H9 (cell line): ENCODE measurements around the gene MAP2K1. TPM values are rescaled to one million over a fixed set of nuclear protein-coding genes. Genes with fewer than 3 reads are reported as not detected.

Source experiments
- DNase-seq: peaks from one replicate; pipeline ENCODE4 v3.0.0-alpha.2; 2017
- H2AFZ ChIP-seq: one replicate; pipeline ENCODE4 v1.6.1; 2013; ENCODE audit warnings: mild to moderate bottlenecking, low read length, control low read depth, moderate library complexity
- H2AK5ac ChIP-seq: 2 replicates; pipeline ENCODE4 v1.6.1; 2013; ENCODE audit warnings: low read length, control low read depth, mixed read lengths; ENCODE audit not compliant: insufficient read length
- H2BK120ac ChIP-seq: one replicate; pipeline ENCODE4 v1.6.1; 2013; ENCODE audit warnings: low read depth, mild to moderate bottlenecking, low read length, control low read depth, inconsistent platforms; ENCODE audit not compliant: poor library complexity, severe bottlenecking
- H2BK12ac ChIP-seq: 2 replicates; pipeline ENCODE4 v1.6.1; 2013; ENCODE audit warnings: low read length, control low read depth, mixed read lengths, low read depth; ENCODE audit not compliant: insufficient read length
- H2BK15ac ChIP-seq: 2 replicates; pipeline ENCODE4 v1.6.1; 2013; ENCODE audit warnings: low read depth, low read length, control low read depth
- H2BK20ac ChIP-seq: one replicate; pipeline ENCODE4 v1.6.1; 2013; ENCODE audit warnings: low read depth, mild to moderate bottlenecking, low read length, control low read depth, inconsistent platforms; ENCODE audit not compliant: poor library complexity, severe bottlenecking
- H2BK5ac ChIP-seq: 2 replicates; pipeline ENCODE4 v1.6.1; 2013; ENCODE audit warnings: low read length, control low read depth, mixed read lengths; ENCODE audit not compliant: insufficient read length
- H3K14ac ChIP-seq: 2 replicates; pipeline ENCODE4 v1.6.1; 2013; ENCODE audit warnings: low read length, control low read depth; ENCODE audit not compliant: insufficient read depth
- H3K18ac ChIP-seq: 2 replicates; pipeline ENCODE4 v1.6.1; 2013; ENCODE audit warnings: low read depth, mild to moderate bottlenecking, mixed read lengths, low read length, control low read depth; ENCODE audit not compliant: insufficient read length
- H3K23ac ChIP-seq: 2 replicates; pipeline ENCODE4 v1.6.1; 2013; ENCODE audit warnings: low read length, control low read depth, mixed read lengths, low read depth; ENCODE audit not compliant: insufficient read length
- H3K23me2 ChIP-seq: 2 replicates; pipeline ENCODE4 v1.6.1; 2013; ENCODE audit warnings: low read depth, mild to moderate bottlenecking, mixed read lengths, low read length, control low read depth; ENCODE audit not compliant: insufficient read length, poor library complexity, severe bottlenecking
- H3K27ac ChIP-seq: 2 replicates; pipeline ENCODE4 v1.5.1; 2013; ENCODE audit warnings: low read length, control low read depth, mixed read lengths, low read depth; ENCODE audit not compliant: insufficient read length
- H3K27me3 ChIP-seq: 2 replicates; pipeline ENCODE4 v1.6.1; 2013; ENCODE audit warnings: low read length, control low read depth, inconsistent platforms; ENCODE audit not compliant: insufficient read depth
- H3K4ac ChIP-seq: 2 replicates; pipeline ENCODE4 v1.6.1; 2013; ENCODE audit warnings: low read depth, mild to moderate bottlenecking, control low read depth, inconsistent platforms, low read length, moderate library complexity
- H3K4me1 ChIP-seq: 2 replicates; pipeline ENCODE4 v1.6.1; 2013; ENCODE audit warnings: low read length, control low read depth, inconsistent platforms; ENCODE audit not compliant: insufficient read depth
- H3K4me2 ChIP-seq: 2 replicates; pipeline ENCODE4 v1.6.1; 2013; ENCODE audit warnings: low read length, control low read depth, mixed read lengths; ENCODE audit not compliant: insufficient read length, insufficient read depth
- H3K56ac ChIP-seq: 2 replicates; pipeline ENCODE4 v1.6.1; 2013; ENCODE audit warnings: low read depth, mild to moderate bottlenecking, mixed read lengths, low read length, control low read depth; ENCODE audit not compliant: insufficient read length
- H3K79me1 ChIP-seq: 2 replicates; pipeline ENCODE4 v1.6.1; 2013; ENCODE audit warnings: low read depth, mild to moderate bottlenecking, moderate library complexity, low read length, control low read depth, inconsistent platforms; ENCODE audit not compliant: insufficient read depth, poor library complexity, severe bottlenecking
- H3K79me2 ChIP-seq: 2 replicates; pipeline ENCODE4 v1.6.1; 2013; ENCODE audit warnings: low read length, control low read depth, inconsistent platforms; ENCODE audit not compliant: insufficient read depth
- H3K9ac ChIP-seq: 2 replicates; pipeline ENCODE4 v1.6.1; 2013; ENCODE audit warnings: low read length, control low read depth, mixed read lengths; ENCODE audit not compliant: insufficient read length; ENCODE audit errors: extremely low read depth
- H3K9me3 ChIP-seq: one replicate; pipeline ENCODE4 v1.6.1; 2013; ENCODE audit warnings: low read depth, low read length, inconsistent platforms; ENCODE audit not compliant: control insufficient read depth
- H3T11ph ChIP-seq: one replicate; pipeline ENCODE4 v1.6.1; 2013; ENCODE audit warnings: mild to moderate bottlenecking, low read length, control low read depth, inconsistent platforms
- H4K20me1 ChIP-seq: one replicate; pipeline ENCODE4 v1.6.1; 2013; ENCODE audit not compliant: control insufficient read depth, insufficient read length, insufficient read depth
- H4K5ac ChIP-seq: 2 replicates; pipeline ENCODE4 v1.6.1; 2013; ENCODE audit warnings: low read depth, mild to moderate bottlenecking, mixed read lengths, low read length, control low read depth; ENCODE audit not compliant: insufficient read length
- H4K8ac ChIP-seq: replicated peaks from 2 replicates; pipeline ENCODE4 v1.6.1; 2013; ENCODE audit warnings: low read length, control low read depth, mixed read lengths, low read depth; ENCODE audit not compliant: insufficient read length
- H4K91ac ChIP-seq: 2 replicates; pipeline ENCODE4 v1.6.1; 2013; ENCODE audit warnings: low read depth, mild to moderate bottlenecking, moderate library complexity, mixed read lengths, low read length, control low read depth; ENCODE audit not compliant: insufficient read length
- H3K27ac Mint-ChIP-seq, 3 experiments: 2 replicates in 2 of 3; 3 replicates in 1 of 3; pipeline ENCODE4 v1.8.0; 2020 to 2021; ENCODE audit warnings: mixed read lengths in 3 of 3, mild to moderate bottlenecking in 1 of 3, moderate library complexity in 1 of 3
- H3K27me3 Mint-ChIP-seq: 2 replicates; pipeline ENCODE4 v1.8.0; 2021; ENCODE audit warnings: low read depth, mild to moderate bottlenecking, moderate library complexity, mixed read lengths
- H3K36me3 Mint-ChIP-seq, 3 experiments: 2 replicates in 2 of 3; 3 replicates in 1 of 3; pipeline ENCODE4 v1.8.0; 2020 to 2021; ENCODE audit warnings: low read depth in 3 of 3, mixed read lengths in 3 of 3; ENCODE audit not compliant: insufficient read depth in 1 of 3
- H3K4me1 Mint-ChIP-seq, 2 experiments: 2 replicates each; pipeline ENCODE4 v1.8.0; 2020; ENCODE audit warnings: mixed read lengths in 2 of 2
- H3K4me3 Mint-ChIP-seq, 2 experiments: 2 replicates in 1 of 2; 3 replicates in 1 of 2; pipeline ENCODE4 v1.8.0; 2020 to 2021; ENCODE audit warnings: mild to moderate bottlenecking in 2 of 2, mixed read lengths in 2 of 2, moderate library complexity in 1 of 2
- H3K9me3 Mint-ChIP-seq, 2 experiments: 2 replicates in 1 of 2; 3 replicates in 1 of 2; pipeline ENCODE4 v1.8.0; 2020; ENCODE audit warnings: mild to moderate bottlenecking in 2 of 2, mixed read lengths in 2 of 2, moderate library complexity in 1 of 2
- WGBS: extraction: QIAGEN DNeasy Blood & Tissue Kit; methylation state at CpG from one replicate; pipeline ENCODE4 v1.1.7; 2013; ENCODE audit warnings: missing lambda C conversion rate, low lambda C conversion rate, mixed read lengths; ENCODE audit not compliant: insufficient read length; ENCODE audit errors: extremely low coverage; 5-methylcytosine and 5-hydroxymethylcytosine counted together
- total RNA-seq: library from RNA; stranded (reverse); gene quantifications from 2 replicates; pipeline ENCODE4 v1.2.1, GENCODE V29; 2021
- TF ChIP-seq, protein P1 (sequence below): fragments of 200-600 bp; sonication (generic); conservative IDR thresholded peaks from 3 replicates; pipeline ENCODE4 v1.8.0; 2021; ENCODE audit warnings: antibody characterized with exemption, mild to moderate bottlenecking

MAP2K1 gene
- total RNA-seq, 1 experiment from 2014 or later = 50.8 TPM

DNA sequence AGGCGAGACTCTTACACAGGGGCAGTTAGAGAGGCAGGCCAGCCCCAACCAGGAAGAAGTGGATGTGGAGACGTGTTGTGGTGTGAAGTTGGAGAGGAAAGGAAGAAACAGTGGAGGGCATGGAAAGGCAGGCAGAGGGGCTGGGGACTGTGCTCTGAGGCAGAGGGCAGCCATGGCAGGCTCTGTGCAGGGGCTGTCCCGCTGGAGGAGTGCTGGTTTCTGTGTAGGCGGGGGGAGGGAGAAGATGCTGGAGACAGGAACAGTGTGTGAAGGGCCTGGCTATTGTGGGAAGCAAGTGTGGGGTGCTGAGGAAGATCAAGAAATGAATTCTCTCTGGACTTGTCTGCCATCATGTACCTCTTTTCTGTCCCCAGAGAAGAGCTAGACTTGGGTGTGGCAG lies 89.8 kb downstream of the MAP2K1 start:
- H2BK20ac ChIP-seq = no peak overlapping the region
- H3K9ac ChIP-seq = no peak overlapping the region
- no CpG with 5 or more reads among the region's 4 CpGs for WGBS
- no peak overlapping the region for H3K23ac ChIP-seq
- no peaks in the 10 kb centered on the region for H3K9me3 ChIP-seq
- H3K4me2 ChIP-seq = no peak overlapping the region
- H3K79me1 ChIP-seq = no peaks in the 10 kb centered on the region
- no peak overlapping the region for H2BK15ac ChIP-seq
- no peak overlapping the region for H2AK5ac ChIP-seq
- H3K79me2 ChIP-seq = no peaks in the 10 kb centered on the region
- no peaks in the 10 kb centered on the region for H4K20me1 ChIP-seq
- TF ChIP-seq, protein P1, sequence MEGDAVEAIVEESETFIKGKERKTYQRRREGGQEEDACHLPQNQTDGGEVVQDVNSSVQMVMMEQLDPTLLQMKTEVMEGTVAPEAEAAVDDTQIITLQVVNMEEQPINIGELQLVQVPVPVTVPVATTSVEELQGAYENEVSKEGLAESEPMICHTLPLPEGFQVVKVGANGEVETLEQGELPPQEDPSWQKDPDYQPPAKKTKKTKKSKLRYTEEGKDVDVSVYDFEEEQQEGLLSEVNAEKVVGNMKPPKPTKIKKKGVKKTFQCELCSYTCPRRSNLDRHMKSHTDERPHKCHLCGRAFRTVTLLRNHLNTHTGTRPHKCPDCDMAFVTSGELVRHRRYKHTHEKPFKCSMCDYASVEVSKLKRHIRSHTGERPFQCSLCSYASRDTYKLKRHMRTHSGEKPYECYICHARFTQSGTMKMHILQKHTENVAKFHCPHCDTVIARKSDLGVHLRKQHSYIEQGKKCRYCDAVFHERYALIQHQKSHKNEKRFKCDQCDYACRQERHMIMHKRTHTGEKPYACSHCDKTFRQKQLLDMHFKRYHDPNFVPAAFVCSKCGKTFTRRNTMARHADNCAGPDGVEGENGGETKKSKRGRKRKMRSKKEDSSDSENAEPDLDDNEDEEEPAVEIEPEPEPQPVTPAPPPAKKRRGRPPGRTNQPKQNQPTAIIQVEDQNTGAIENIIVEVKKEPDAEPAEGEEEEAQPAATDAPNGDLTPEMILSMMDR = no peak
- H3K27ac ChIP-seq = no peak overlapping the region
- no peaks in the 10 kb centered on the region for H3K9me3 Mint-ChIP-seq
- H2BK12ac ChIP-seq = no peak overlapping the region
- no peak overlapping the region for H3K4ac ChIP-seq
- H4K91ac ChIP-seq = no peak overlapping the region
- H2BK5ac ChIP-seq = no peak overlapping the region
- H3K36me3 Mint-ChIP-seq = peaks cover 6 to 10% (median 8%) of the 10 kb centered on the region in 3 experiments
- H3K27me3 ChIP-seq = no peaks in the 10 kb centered on the region
- no peaks in the 10 kb centered on the region for H3K27me3 Mint-ChIP-seq
- H4K5ac ChIP-seq = no peak overlapping the region
- DNase-seq = no peak
- H2AFZ ChIP-seq = no peak overlapping the region
- no peak overlapping the region for H3K18ac ChIP-seq
- H3K4me3 Mint-ChIP-seq = no peak overlapping the region; a peak in 1 of 5 replicates
- no peak overlapping the region for H3K56ac ChIP-seq
- H3K4me1 ChIP-seq = peaks cover 27% of the 10 kb centered on the region
- H3K23me2 ChIP-seq = no peaks in the 10 kb centered on the region
- no peak overlapping the region for H3T11ph ChIP-seq
- H4K8ac ChIP-seq = no peak overlapping the region
- no peak overlapping the region for H2BK120ac ChIP-seq
- peak overlapping the region; percentile 4 to 63 (median 50); a peak in 5 of 7 replicates for H3K27ac Mint-ChIP-seq
- H3K14ac ChIP-seq = peak overlapping the region; percentile 71; the same call in 1 of the 2 replicates
- peaks cover 56 to 62% of the 10 kb centered on the region in 2 experiments for H3K4me1 Mint-ChIP-seq
